NCI-H748 (cell line): ENCODE measurements around the gene CFAP47.
"Not testable (repeated sequence)": the region's sequence is repeated elsewhere in the genome, so short reads cannot be mapped to it uniquely, and the experiment has no call there.

ENCODE experiments used
- DNase-seq: peaks from one replicate; lab custom pipeline; 2025; ENCODE audit not compliant: unreplicated experiment; lab: John Stamatoyannopoulos, UW

CFAP47 gene

GRCh38 chrX:35919536-35920309, at the start of gene CFAP47:
CFAP47 (plus strand) TSS chrX:35919734; CDS start chrX:35919800, 66 bp downstream.
- peak; percentile 84 for DNase-seq

- no peak for DNase-seq
Measured at GRCh38 chrX:35880601-35881000, 38.9 kb upstream of the CFAP47 start.

- DNase-seq = no peak
Measured at GRCh38 chrX:35886135-35886534, 33.4 kb upstream of the CFAP47 start.

GRCh38 chrX:35890699-35891098, 28.8 kb upstream of the CFAP47 start:
- peak; percentile 63 for DNase-seq

GRCh38 chrX:35986816-35987215, 67.3 kb downstream of the CFAP47 start:
- DNase-seq = not testable (repeated sequence)

- DNase-seq = no peak
Measured at GRCh38 chrX:36007207-36007606, 87.7 kb downstream of the CFAP47 start.

GRCh38 chrX:36019125-36019524, 99.6 kb downstream of the CFAP47 start:
- DNase-seq = no peak

GRCh38 chrX:36035550-36035949, 116.0 kb downstream of the CFAP47 start:
- DNase-seq = no peak

GRCh38 chrX:36062778-36063177, 143.2 kb downstream of the CFAP47 start:
- DNase-seq = no peak

GRCh38 chrX:36071061-36071460, 151.5 kb downstream of the CFAP47 start:
- no peak for DNase-seq

GRCh38 chrX:36075009-36075408, 155.5 kb downstream of the CFAP47 start:
- DNase-seq = not testable (repeated sequence)

- no peak for DNase-seq
Measured at GRCh38 chrX:36083256-36083655, 163.7 kb downstream of the CFAP47 start.

GRCh38 chrX:36087366-36087765, 167.8 kb downstream of the CFAP47 start:
- no peak for DNase-seq

GRCh38 chrX:36088939-36089338, 169.4 kb downstream of the CFAP47 start:
- DNase-seq = not testable (repeated sequence)

- no peak for DNase-seq
Measured at GRCh38 chrX:36102425-36102824, 182.9 kb downstream of the CFAP47 start.

- no peak for DNase-seq
Measured at GRCh38 chrX:36116222-36116621, 196.7 kb downstream of the CFAP47 start.

- no peak for DNase-seq
Measured at GRCh38 chrX:36159254-36159653, 239.7 kb downstream of the CFAP47 start.

- no peak for DNase-seq
Measured at GRCh38 chrX:36160081-36160480, 240.5 kb downstream of the CFAP47 start.

GRCh38 chrX:36198575-36198974, 279.0 kb downstream of the CFAP47 start:
- DNase-seq = no peak

- no peak for DNase-seq
Measured at GRCh38 chrX:36199928-36200327, 280.4 kb downstream of the CFAP47 start.

GRCh38 chrX:36214924-36215323, 295.4 kb downstream of the CFAP47 start:
- peak; percentile 1 for DNase-seq

GRCh38 chrX:36218801-36219200, 299.3 kb downstream of the CFAP47 start:
- DNase-seq = no peak
